K562 (cell line): ENCODE data around the gene IGF2. TPM values are rescaled to one million over a fixed set of nuclear protein-coding genes. Genes with fewer than 3 reads are reported as not detected.

Experiments used
- ATAC-seq: fragments of 200-7000 bp; cut with Tn5 transposase; 3 replicates; pipeline ENCODE4 v1.9.1; 2020; ENCODE audit warnings: moderate library complexity
- BruUV-seq: library from RNA; stranded (reverse); fragments of 400-500 nt; replicated peaks from 2 replicates; lab custom pipeline; 2021; lab: Mats Ljungman, UMichigan
- CTCF ChIA-PET: fragments of 300-600 bp; formaldehyde crosslinking; extraction: SDS; loops from one replicate; lab custom pipeline; 2021; ENCODE audit warnings: low intra/inter-chr PET ratio; lab: Yijun Ruan, JAX
- POLR2A ChIA-PET: fragments of 300-600, 350-650 bp; sonication (Branson Sonifier 250); formaldehyde crosslinking; extraction: SDS; loops from one replicate; lab custom pipeline; 2021; ENCODE audit warnings: antibody characterized with exemption, inconsistent platforms; lab: Yijun Ruan, JAX
- DNase-seq, 4 experiments: peaks; one replicate each; pipeline versions ENCODE4 v3.0.0 to v3.0.0-alpha.2; 2011 to 2018; ENCODE audit warnings: low spot score in 3 of 4, mixed read lengths in 3 of 4; ENCODE audit errors: extremely low read depth in 1 of 4
- FAIRE-seq: peaks from 2 replicates; lab custom pipeline; 2011; peaks lifted over from hg19 to GRCh38; lab: Jason Lieb, UNC
- H2AFZ ChIP-seq: 2 replicates; pipeline ENCODE4 v1.6.0; 2011; ENCODE audit warnings: low read depth, low read length, control low read depth, inconsistent platforms
- H3K27ac ChIP-seq: fragments of 200-600 bp; 3 replicates; pipeline ENCODE4 v1.8.0; 2011; ENCODE audit warnings: low read depth, mild to moderate bottlenecking, control low read depth, inconsistent platforms, low read length, moderate library complexity, mixed read lengths; ENCODE audit errors: extremely low read depth
- H3K27me3 ChIP-seq, 2 experiments: fragments of 300-600 bp in 1 of 2; 2 replicates in 1 of 2; 3 replicates in 1 of 2; pipeline versions ENCODE4 v1.6.0 to v1.8.0; 2011; ENCODE audit warnings: inconsistent platforms in 2 of 2, low read length in 2 of 2, mild to moderate bottlenecking in 1 of 2, mixed read lengths in 1 of 2, moderate library complexity in 1 of 2; ENCODE audit not compliant: control insufficient read depth in 2 of 2, insufficient read depth in 2 of 2
- H3K36me3 ChIP-seq: fragments of 300-600 bp; 3 replicates; pipeline ENCODE4 v1.8.0; 2011; ENCODE audit warnings: mild to moderate bottlenecking, low read length, inconsistent platforms; ENCODE audit not compliant: control insufficient read depth, insufficient read depth
- H3K4me1 ChIP-seq, 2 experiments: fragments of 200-600 bp in 1 of 2; replicated peaks in 1 of 2; 2 replicates in 1 of 2; 3 replicates in 1 of 2; pipeline versions ENCODE4 v1.5.1 to v1.8.0; 2011; ENCODE audit warnings: inconsistent platforms in 2 of 2, low read length in 2 of 2, mild to moderate bottlenecking in 1 of 2, mixed read lengths in 1 of 2, moderate library complexity in 1 of 2; ENCODE audit not compliant: control insufficient read depth in 2 of 2, insufficient read depth in 2 of 2
- H3K4me2 ChIP-seq: 2 replicates; pipeline ENCODE4 v1.6.1; 2011; ENCODE audit warnings: low read length, control low read depth, inconsistent platforms, mixed read lengths; ENCODE audit not compliant: insufficient read depth
- H3K4me3 ChIP-seq: fragments of 200-600 bp; sonication (generic), shearing (Covaris generic); 2 replicates; pipeline ENCODE4 v1.5.1; 2016; ENCODE audit warnings: control low read depth, inconsistent platforms
- H3K79me2 ChIP-seq: fragments of 200-600 bp; 3 replicates; pipeline ENCODE4 v1.8.0; 2011; ENCODE audit warnings: low read length, inconsistent platforms; ENCODE audit not compliant: control insufficient read depth, insufficient read depth
- H3K9ac ChIP-seq, 2 experiments: 2 replicates each; pipeline versions ENCODE4 v1.6.0 to v1.6.1; 2011; ENCODE audit warnings: low read depth in 2 of 2, low read length in 2 of 2, control low read depth in 1 of 2, inconsistent platforms in 1 of 2, mild to moderate bottlenecking in 1 of 2, mixed read lengths in 1 of 2; ENCODE audit not compliant: insufficient read depth in 1 of 2
- H3K9me1 ChIP-seq: one replicate; pipeline ENCODE4 v1.6.0; 2011; ENCODE audit warnings: inconsistent platforms, mild to moderate bottlenecking, low read length, moderate library complexity; ENCODE audit not compliant: control insufficient read depth, insufficient read depth
- H3K9me3 ChIP-seq: replicated peaks from 2 replicates; pipeline ENCODE4 v1.5.1; 2011; ENCODE audit warnings: low read depth, low read length, inconsistent platforms; ENCODE audit not compliant: control insufficient read depth, insufficient read depth
- H4K20me1 ChIP-seq: replicated peaks from 2 replicates; pipeline ENCODE4 v1.6.1; 2011; ENCODE audit warnings: low read length, inconsistent platforms, mixed read lengths; ENCODE audit not compliant: control insufficient read depth, insufficient read depth
- CHD1 ChIP-seq: fragments of 200-600 bp; sonication (generic); IDR thresholded peaks from one replicate; pipeline ENCODE4 v1.6.1; 2012; ENCODE audit warnings: mild to moderate bottlenecking, moderate library complexity, low read length, inconsistent platforms
- ETV1 ChIP-seq: fragments of 450-650 bp; conservative IDR thresholded peaks from 2 replicates; pipeline ENCODE4 v1.6.1; 2016; ENCODE audit warnings: missing genetic modification characterization, control low read depth, low read depth, missing compliant biosample characterization
- HDAC3 ChIP-seq: fragments of 450-650 bp; IDR thresholded peaks from 2 replicates; pipeline ENCODE4 v1.6.1; 2018; ENCODE audit warnings: borderline replicate concordance, mild to moderate bottlenecking, moderate library complexity; ENCODE audit not compliant: partially characterized antibody
- MEF2D ChIP-seq: conservative IDR thresholded peaks from 2 replicates; pipeline ENCODE4 v1.6.1; 2016; ENCODE audit warnings: low read depth, missing genetic modification characterization, missing compliant biosample characterization
- POLR2G ChIP-seq: fragments of 200-400 bp; formaldehyde crosslinking; IDR thresholded peaks from 2 replicates; pipeline ENCODE4 v1.6.1; 2017; ENCODE audit warnings: low read depth, mild to moderate bottlenecking, antibody characterized with exemption, low read length, moderate library complexity
- SMAD1 ChIP-seq: fragments of 150-350 bp; IDR thresholded peaks from 2 replicates; pipeline ENCODE4 v1.6.1; 2014; ENCODE audit warnings: low read length, low read depth; ENCODE audit not compliant: partially characterized antibody
- SRSF3 ChIP-seq: fragments of 200-400 bp; formaldehyde crosslinking; IDR thresholded peaks from 2 replicates; pipeline ENCODE4 v1.6.1; 2016; ENCODE audit warnings: mild to moderate bottlenecking, low read length, moderate library complexity; ENCODE audit not compliant: insufficient read depth
- ZBTB17 ChIP-seq: fragments of 450-650 bp; formaldehyde crosslinking; IDR thresholded peaks from 2 replicates; pipeline ENCODE4 v1.4.0; 2020; ENCODE audit warnings: mild to moderate bottlenecking
- ZNF77 ChIP-seq: fragments of 250-450 bp; sonication (Bioruptor Pico); IDR thresholded peaks from 2 replicates; pipeline ENCODE4 v1.5.0; 2020
- WGBS: fragments of 100-300 bp; shearing (Covaris generic); methylation state at CpG from one replicate; pipeline ENCODE4 v1.1.6; 2016; ENCODE audit warnings: low coverage, mixed read lengths; ENCODE audit not compliant: insufficient coverage; ENCODE audit errors: missing lambda C conversion rate; 5-methylcytosine and 5-hydroxymethylcytosine counted together
- in situ Hi-C: fragments of 300-500 bp; cut with MboI; formaldehyde crosslinking; loops from 4 replicates; pipeline ENCODE4 v1.15.0; 2018; ENCODE audit warnings: inconsistent platforms, mixed read lengths
- intact Hi-C: fragments of 100-400 bp; cut with micrococcal nuclease; formaldehyde crosslinking; loops from 2 replicates; pipeline ENCODE4 v1.14.2; 2022
- polyA plus RNA-seq, 8 experiments: library from polyadenylated mRNA; depleted of rRNA in 4 of 8; stranded (reverse) in 5 of 8; unstranded in 3 of 8; fragments of >200 nt; fragmentation: Nextera tagmentation in 2 of 8; fragmentation: Illumina TruSeq in 1 of 8; extraction: Ambion mirVana in 2 of 8; extraction: Trizol in 1 of 8; gene quantifications; 2 replicates each; pipeline versions ENCODE4 v1.2.1 to v1.2.3, GENCODE V29; 2011 to 2014; ENCODE audit warnings: inconsistent platforms in 1 of 8, missing spikeins in 1 of 8
- total RNA-seq, 7 experiments: library from RNA; depleted of rRNA in 6 of 7; stranded (reverse); fragments of >200 nt in 6 of 7; fragmentation: Illumina TruSeq in 2 of 7; extraction: Trizol in 2 of 7; gene quantifications; 2 replicates each; pipeline versions ENCODE4 v1.2.1 to v1.2.3, GENCODE V29; 2011 to 2021; ENCODE audit warnings: low replicate concordance in 1 of 7

IGF2 gene
- total and polyA plus RNA-seq, 9 of the 15 experiments (the other 6 are each of a cell fraction or from before 2014, with no cell fraction given), result 0.16 TPM; not detected in 8

DNA sequence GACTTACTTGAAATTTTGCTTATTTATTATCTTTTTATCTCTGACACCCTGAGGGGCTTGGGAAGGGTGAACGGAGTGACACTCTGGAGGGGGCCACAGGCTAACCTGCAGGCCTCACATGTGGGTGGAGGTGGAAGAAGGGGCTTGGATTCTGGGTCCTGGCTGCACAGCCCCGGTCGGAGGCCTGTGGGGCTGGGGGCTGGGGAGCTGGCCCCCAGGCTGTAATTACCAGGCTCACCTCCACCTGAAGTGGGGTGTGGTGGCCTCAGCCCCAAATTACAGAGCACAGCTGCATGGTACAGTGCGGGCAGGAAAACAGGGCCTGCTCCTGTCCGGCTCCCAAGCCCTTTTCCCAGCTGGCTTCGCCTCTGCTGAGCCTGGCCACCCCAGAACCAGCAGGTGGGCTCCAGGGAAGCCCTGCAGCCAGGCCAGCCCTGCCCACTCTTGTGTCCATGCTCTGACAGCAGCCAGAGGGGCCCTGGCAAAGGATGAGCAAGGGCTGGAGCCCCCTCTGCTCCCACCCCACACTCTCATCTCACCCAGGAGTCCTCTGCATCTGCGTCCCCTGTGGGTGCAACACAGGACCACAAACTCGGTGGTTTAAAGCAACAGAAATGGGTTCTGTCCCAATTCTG lies 48.0 kb downstream of the IGF2 start (continued):
- no peak for TF ChIP-seq CHD1

GRCh38 chr11:2090172-2091111 lies 48.7 kb downstream of the IGF2 start:
- CTCF ChIA-PET, result no interaction called here
- peaks cover 24% of the 10 kb centered on the region for H4K20me1 ChIP-seq
- no peak for ATAC-seq
- H3K9me1 ChIP-seq, result no peaks in the 10 kb centered on the region
- no peak for DNase-seq
- intact Hi-C loops (no loop called here), in situ Hi-C loops (no loop called here)
- H3K79me2 ChIP-seq, result no peaks in the 10 kb centered on the region
- no peak overlapping the region for H3K4me3 ChIP-seq
- H3K27me3 ChIP-seq, result peaks cover 6 to 55% of the 10 kb centered on the region in 2 experiments; a peak in 4 of 5 replicates
- TF ChIP-seq HDAC3 (no peak), POLR2G (no peak), MEF2D (tag) (no peak), ZBTB17 (CRISPR knock-in tag) (no peak), SRSF3 (no peak), SMAD1 (no peak), ZNF77 (CRISPR knock-in tag) (no peak), ETV1 (tag) (no peak)
- H3K36me3 ChIP-seq, result no peaks in the 10 kb centered on the region
- no peak overlapping the region for H3K27ac ChIP-seq
- peaks cover 0 to 15% of the 10 kb centered on the region in 2 experiments; a peak in 2 of 5 replicates for H3K4me1 ChIP-seq
- FAIRE-seq, result no peak
- no TSS peak for BruUV-seq
- no peak overlapping the region for H3K4me2 ChIP-seq
- no peak overlapping the region for H2AFZ ChIP-seq
- WGBS, result 19% methylated on average over 12 of the region's 20 CpGs
- H3K9ac ChIP-seq, result no peak overlapping the region
- POLR2A ChIA-PET, result no interaction called here
- no peaks in the 10 kb centered on the region for H3K9me3 ChIP-seq
